GM18517 (cell line): Measurements from ENCODE around the gene KIF3A.

Source experiments
- ATAC-seq: cut with Tn5 transposase; IDR thresholded peaks from one replicate; pipeline ENCODE4 v1.9.1; 2021; ENCODE audit warnings: mild to moderate bottlenecking, moderate library complexity; ENCODE audit not compliant: unreplicated experiment

Gene KIF3A

GRCh38 chr5:132665574-132666080 is 71.7 kb downstream of the KIF3A start:
- ATAC-seq: no peak

DNA sequence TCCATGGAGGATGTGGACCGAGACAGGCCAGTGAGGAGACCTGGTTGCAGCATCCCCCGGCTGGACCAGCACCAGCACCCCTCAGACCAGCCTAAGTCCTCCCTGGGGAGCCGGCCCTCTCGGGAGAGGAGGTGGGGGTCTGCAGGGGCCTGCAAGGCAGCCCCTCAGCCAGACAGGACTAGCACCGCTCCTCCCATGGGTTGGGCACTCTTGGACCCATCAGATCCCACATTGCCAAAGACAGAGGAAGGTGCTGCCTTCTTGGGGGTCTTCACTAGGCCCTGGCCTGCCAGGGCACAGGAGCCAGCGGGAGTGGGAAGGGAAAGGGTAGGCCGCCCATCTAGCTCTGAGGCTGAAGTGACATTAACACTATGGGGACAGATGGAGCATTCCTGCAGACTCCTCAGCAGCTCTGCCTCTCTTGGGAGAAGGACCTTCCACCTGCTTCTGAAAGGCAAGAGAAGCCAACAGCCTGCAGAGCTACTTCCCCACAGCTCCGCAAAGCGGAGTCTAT is 72.6 kb downstream of the KIF3A start:
- no peak for ATAC-seq

- ATAC-seq: peak; percentile 65
Observed at GRCh38 chr5:132663771-132664695, 73.3 kb downstream of the KIF3A start.

GRCh38 chr5:132662925-132663770 is 74.2 kb downstream of the KIF3A start:
- peak; percentile 59 for ATAC-seq

- no peak for ATAC-seq
Observed at GRCh38 chr5:132662004-132662401, 75.3 kb downstream of the KIF3A start.

- no peak for ATAC-seq
Observed at GRCh38 chr5:132661231-132662003, 75.9 kb downstream of the KIF3A start.

GRCh38 chr5:132659598-132660493 is 77.5 kb downstream of the KIF3A start:
- no peak for ATAC-seq

- no peak for ATAC-seq
Observed at GRCh38 chr5:132658381-132659302, 78.7 kb downstream of the KIF3A start.

DNA sequence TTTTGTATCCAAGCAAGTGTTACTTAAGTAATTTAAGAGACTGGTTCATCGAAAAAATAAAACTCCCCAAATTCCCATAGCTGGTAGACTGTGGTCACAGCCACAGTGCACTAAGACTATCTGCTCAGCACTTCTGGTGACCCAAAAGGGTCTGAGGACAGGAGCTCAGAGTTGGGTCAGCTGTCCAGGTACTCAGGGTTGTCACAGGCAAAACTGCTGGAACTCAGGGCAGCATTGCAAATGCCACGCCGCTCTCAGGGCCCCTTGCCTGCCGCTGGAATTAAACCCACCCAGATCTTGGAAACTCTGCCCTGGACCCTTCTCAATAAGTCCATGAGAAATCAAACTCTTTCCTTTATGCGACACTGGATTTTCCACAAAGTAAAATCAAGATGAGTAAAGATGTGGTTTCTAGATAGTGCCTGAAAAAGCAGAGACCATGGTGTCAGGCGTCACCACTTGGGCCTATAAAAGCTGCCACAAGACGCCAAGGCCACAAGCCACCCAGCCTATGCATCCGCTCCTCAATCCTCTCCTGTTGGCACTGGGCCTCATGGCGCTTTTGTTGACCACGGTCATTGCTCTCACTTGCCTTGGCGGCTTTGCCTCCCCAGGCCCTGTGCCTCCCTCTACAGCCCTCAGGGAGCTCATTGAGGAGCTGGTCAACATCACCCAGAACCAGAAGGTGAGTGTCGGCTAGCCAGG is 79.5 kb downstream of the KIF3A start, which contains the start of gene IL13:
Gene IL13, plus strand, starts transcription at position 498 of the 705 bp plus-strand sequence. Its CDS starts 14 bp downstream, at position 512.
- ATAC-seq: no peak

DNA sequence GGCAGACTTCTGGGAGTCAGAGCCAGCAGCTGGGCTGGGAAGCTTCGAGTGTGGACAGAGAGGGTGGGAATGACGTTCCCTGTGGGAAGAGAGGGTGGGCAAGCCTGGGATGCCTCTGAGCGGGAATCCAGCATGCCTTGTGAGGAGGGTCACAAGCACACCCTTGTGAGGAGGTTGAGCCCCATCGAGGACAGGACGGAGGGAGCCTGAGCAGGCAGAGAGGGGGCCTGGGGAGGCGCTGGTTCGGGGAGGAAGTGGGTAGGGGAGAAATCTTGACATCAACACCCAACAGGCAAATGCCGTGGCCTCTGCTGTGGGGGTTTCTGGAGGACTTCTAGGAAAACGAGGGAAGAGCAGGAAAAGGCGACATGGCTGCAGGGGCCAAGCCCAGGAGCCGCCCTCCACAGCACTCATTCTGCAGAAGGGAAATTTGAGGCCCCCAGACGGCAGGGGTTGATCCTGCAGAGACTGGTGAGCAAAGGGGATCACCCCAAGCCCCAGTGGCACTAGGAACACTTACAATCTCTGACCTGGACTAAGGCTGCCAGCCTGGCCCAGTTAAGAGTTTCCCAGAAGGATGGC is 80.5 kb downstream of the KIF3A start:
- no peak for ATAC-seq

GRCh38 chr5:132655821-132656773 is 81.2 kb downstream of the KIF3A start:
- ATAC-seq: no peak

- ATAC-seq: no peak
Observed at GRCh38 chr5:132653716-132654115, 83.6 kb downstream of the KIF3A start.

GRCh38 chr5:132651838-132652469 is 85.4 kb downstream of the KIF3A start:
- no peak for ATAC-seq

DNA sequence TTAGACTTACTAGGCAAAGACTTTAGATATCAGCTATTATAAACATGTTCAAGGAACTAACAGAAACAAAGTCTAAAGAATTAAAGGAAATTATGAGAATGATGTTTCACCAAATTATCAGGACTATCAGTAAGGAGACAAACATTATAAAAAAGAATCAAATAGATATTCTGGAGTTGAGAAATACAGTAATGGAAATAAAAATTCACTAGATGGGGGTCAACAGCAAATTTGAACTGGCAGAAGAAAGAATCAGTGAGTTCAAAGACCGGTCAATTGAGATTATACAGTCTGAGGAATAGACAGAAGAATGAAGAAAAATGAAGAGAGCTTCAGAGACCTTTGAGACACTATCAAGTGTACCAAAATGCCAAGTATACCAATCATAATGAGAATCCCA is 89.0 kb downstream of the KIF3A start:
- no peak for ATAC-seq

DNA sequence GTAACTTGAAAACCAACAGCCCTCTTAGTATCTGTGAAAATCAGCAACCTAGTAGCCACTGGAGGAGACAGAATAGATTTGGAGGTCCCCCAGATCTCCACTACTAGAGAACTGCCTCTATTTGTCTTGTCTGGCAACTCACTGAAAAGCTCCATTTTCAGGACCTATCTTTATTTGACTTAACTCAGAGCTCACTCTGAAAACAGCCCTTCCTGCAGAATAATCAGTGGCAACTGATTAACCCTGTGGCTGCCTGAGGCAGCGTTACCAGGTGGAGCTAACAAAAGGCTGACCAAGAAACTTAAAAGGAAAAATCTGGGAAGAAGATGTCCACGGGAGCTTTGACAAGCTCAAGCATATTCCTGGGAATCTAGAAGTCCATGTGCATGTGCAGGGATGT is 89.9 kb downstream of the KIF3A start:
- no peak for ATAC-seq
